HL-60 (cell line): ENCODE measurements around the gene EFCC1.

ENCODE experiments used
- CTCF ChIP-seq: IDR thresholded peaks from one replicate; pipeline ENCODE4 v1.5.1; 2011; ENCODE audit warnings: low read length, control low read depth, inconsistent platforms; ENCODE audit not compliant: insufficient read depth
- POLR2AphosphoS5 ChIP-seq: IDR thresholded peaks from 2 replicates; pipeline ENCODE4 v1.6.1; 2012; ENCODE audit warnings: low read depth

GRCh38 chr3:129065720-129066073, 64.6 kb downstream of the EFCC1 start:
- TF ChIP-seq CTCF, result no peak
- TF ChIP-seq POLR2AphosphoS5, result no peak
